Pancreas (tissue), 10 donors: ENCODE data around the gene PPP1R1B. TPM values are rescaled to one million over a fixed set of nuclear protein-coding genes. Genes with fewer than 3 reads are reported as not detected.

Experiments
- ATAC-seq, 4 donors: fragments of 200-7000 bp; cut with Tn5 transposase; one replicate each; pipeline versions ENCODE4 v1.8.0 to v1.9.1; 2020; ENCODE audit warnings: mild to moderate bottlenecking in 4 of 4, moderate library complexity in 4 of 4
- DNase-seq, 6 donors: peaks; one replicate each; pipeline ENCODE4 v3.0.0-alpha.2; 2020
- FAIRE-seq: peaks from 2 replicates; lab custom pipeline; 2012; peaks lifted over from hg19 to GRCh38; lab: Jason Lieb, UNC
- H3K27ac ChIP-seq, 4 donors: fragments of 200-600 bp; sonication (generic); 1 replicate in 3 of 4; 2 replicates in 1 of 4; pipeline versions ENCODE4 v1.5.0 to v1.8.0; 2020
- H3K27me3 ChIP-seq, 4 donors: fragments of 200-600 bp; one replicate each; pipeline ENCODE4 v1.8.0; 2021
- H3K36me3 ChIP-seq, 3 donors: fragments of 200-600 bp; sonication (generic) in 1 of 3; one replicate each; pipeline versions ENCODE4 v1.5.0 to v1.8.0; 2020 to 2021
- H3K4me1 ChIP-seq, 3 donors: fragments of 200-600 bp; one replicate each; pipeline ENCODE4 v1.8.0; 2021
- H3K4me3 ChIP-seq, 4 donors: fragments of 200-600 bp; sonication (generic) in 2 of 4; one replicate each; pipeline versions ENCODE4 v1.5.0 to v1.8.0; 2020 to 2021
- H3K9me3 ChIP-seq, 4 donors: fragments of 200-600 bp; one replicate each; pipeline ENCODE4 v1.8.0; 2021
- CTCF ChIP-seq, 4 donors: fragments of 200-600 bp; sonication (generic) in 3 of 4; IDR thresholded peaks; one replicate each; pipeline versions ENCODE4 v1.5.0 to v1.8.0; 2021; ENCODE audit warnings: antibody characterized with exemption in 4 of 4
- WGBS, 2 donors: extraction: QIAGEN DNeasy Blood & Tissue Kit; methylation state at CpG; one replicate each; pipeline ENCODE4 v1.1.7; 2013; 5-methylcytosine and 5-hydroxymethylcytosine counted together
- intact Hi-C, 3 donors: fragments of 100-400 bp; cut with DNase I; formaldehyde crosslinking; loops; one replicate each; pipeline versions ENCODE4 v1.11.1 to v1.14.2; 2022
- polyA plus RNA-seq, 2 donors: library from polyadenylated mRNA; stranded (reverse); fragments of 200-250 nt; gene quantifications; one replicate each; pipeline ENCODE4 v1.2.3, GENCODE V29; 2013
- total RNA-seq, 6 donors: library from RNA; stranded (reverse); fragmentation: NEBNext Ultra II Directional in 4 of 6; extraction: Animal tissue kit (Norgen Biotek cat#: 25700) in 4 of 6; gene quantifications; one replicate each; pipeline versions ENCODE4 v1.2.1 to v1.2.4, GENCODE V29; 2021 to 2023
- donor health status: healthy with polysubstance abuse.
- donor health status: DM: no; HTN: no; CAD: no; lungs with moderate emphysema.
- donor health status: DM: no; HTN: no; CAD: no.
- donor health status: control.
- donor health status: control.
- donor health status: Bipolar disorder and iron deficiency.
- donor health status: DM: yes; HTN: yes; CAD: no.
- donor health status: DM: no; HTN: no; CAD: no.
- donor health status: DM: no; HTN: no; CAD: no.
- donor health status: DM: yes; HTN: yes; CAD: no.

PPP1R1B gene
- total and polyA plus RNA-seq, 8 donors = 42.8 to 201 (median 63.5) TPM

- H3K4me3 ChIP-seq = no peak overlapping the region
- WGBS, 2 donors = 47 to 55% methylated on average over 16 of the region's 16 CpGs
- FAIRE-seq = no peak
- no peak for TF ChIP-seq CTCF (IDR thresholded peaks at IDR 0.05)
- no peak for DNase-seq
- peaks cover 0 to 8% (median 4%) of the 10 kb centered on the region in 3 donors for H3K4me1 ChIP-seq
- H3K27ac ChIP-seq = no peak overlapping the region
- no peaks in the 10 kb centered on the region for H3K36me3 ChIP-seq
- ATAC-seq = no peak
- intact Hi-C loops = loop anchor here in 2 of 3 donors (5.0 kb wide), 3 partner anchors 70 to 135 kb away; no protein-coding TSS in a partner anchor
- no peaks in the 10 kb centered on the region for H3K27me3 ChIP-seq
- no peaks in the 10 kb centered on the region for H3K9me3 ChIP-seq
Measured at GRCh38 chr17:39622380-39623006, 4.3 kb upstream of the PPP1R1B start.

DNA sequence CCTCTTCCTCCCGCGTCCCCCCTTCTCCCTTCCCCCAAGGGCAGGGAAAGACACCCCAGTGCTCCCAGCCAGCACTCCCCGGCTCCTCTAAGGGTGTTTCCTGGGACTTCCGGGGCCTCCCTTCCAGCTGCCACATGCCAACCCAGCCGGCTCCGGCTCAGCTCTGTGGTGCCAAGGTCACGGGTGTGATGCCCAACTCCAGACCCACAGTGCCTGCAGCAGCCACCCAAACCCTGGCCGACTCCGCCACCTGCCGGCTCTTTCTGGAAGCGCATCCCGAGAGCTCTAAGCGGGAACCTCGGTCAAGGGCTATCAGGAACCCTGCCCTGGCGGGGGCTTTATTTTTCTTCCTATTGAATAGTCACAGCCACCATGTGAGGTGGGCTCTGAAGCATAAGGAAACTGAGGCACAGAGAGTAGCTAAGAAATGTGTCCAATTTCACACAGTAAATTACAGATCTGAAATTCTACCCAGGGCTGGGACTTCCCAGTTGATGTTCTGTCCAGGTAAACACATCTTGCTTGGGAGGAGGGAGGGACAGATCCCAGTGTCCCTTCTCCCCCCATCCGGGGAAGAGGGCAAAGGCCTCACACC, 3.3 kb upstream of the PPP1R1B start:
- ATAC-seq (peak; percentile 86 to 89 (median 88)), DNase-seq (peak; percentile 89 to 99 (median 96)), FAIRE-seq (no peak)
- 3% methylated on average over 16 of the region's 16 CpGs for WGBS, 2 donors
- Histone ChIP-seq H3K27ac (no peak overlapping the region), H3K27me3 (no peaks in the 10 kb centered on the region), H3K9me3 (no peaks in the 10 kb centered on the region), H3K4me3 (no peak overlapping the region), H3K4me1 (peaks cover 0 to 8% (median 4%) of the 10 kb centered on the region in 3 donors), H3K36me3 (no peaks in the 10 kb centered on the region)
- TF ChIP-seq CTCF (IDR thresholded peaks at IDR 0.05) = peak; percentile 90 to 95 (median 93)
- intact Hi-C loops = loop anchor here in 2 of 3 donors (5.0 kb wide), 3 partner anchors 71 to 134 kb away; no protein-coding TSS in a partner anchor

DNA sequence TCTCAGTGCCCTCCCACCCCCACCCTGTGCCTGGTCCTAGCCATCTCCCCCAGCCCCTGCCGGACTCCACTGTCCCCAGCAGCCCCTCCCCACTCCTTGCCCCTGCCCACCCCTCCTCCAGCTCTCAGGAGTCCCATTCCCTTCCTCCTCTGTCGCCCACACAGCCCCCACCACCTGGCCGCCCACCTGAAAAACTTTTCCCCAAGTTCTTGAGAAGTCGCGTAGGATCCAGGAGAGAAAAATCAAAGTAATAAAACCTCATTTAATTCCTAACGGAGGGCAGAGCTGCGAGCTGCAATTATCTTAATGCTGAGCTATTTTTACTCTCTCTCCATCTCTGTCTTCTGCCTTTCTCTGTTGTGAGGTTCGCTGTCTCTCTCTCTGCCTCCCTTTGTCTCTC, 2.4 kb upstream of the PPP1R1B start:
- intact Hi-C loops = loop anchor here in 2 of 3 donors (5.0 kb wide), 3 partner anchors 72 to 133 kb away; no protein-coding TSS in a partner anchor
- H3K4me3 ChIP-seq = no peak overlapping the region
- DNase-seq (peak in 2 of 6 donors; percentile 10 to 24), ATAC-seq (no peak), FAIRE-seq (no peak)
- no peaks in the 10 kb centered on the region for H3K9me3 ChIP-seq
- TF ChIP-seq CTCF (IDR thresholded peaks at IDR 0.05) = no peak
- H3K4me1 ChIP-seq = peaks cover 0 to 4% (median 3%) of the 10 kb centered on the region in 3 donors
- no peaks in the 10 kb centered on the region for H3K36me3 ChIP-seq
- no peaks in the 10 kb centered on the region for H3K27me3 ChIP-seq
- no peak overlapping the region for H3K27ac ChIP-seq
- 65 to 75% methylated on average over 8 of the region's 8 CpGs for WGBS, 2 donors

DNA sequence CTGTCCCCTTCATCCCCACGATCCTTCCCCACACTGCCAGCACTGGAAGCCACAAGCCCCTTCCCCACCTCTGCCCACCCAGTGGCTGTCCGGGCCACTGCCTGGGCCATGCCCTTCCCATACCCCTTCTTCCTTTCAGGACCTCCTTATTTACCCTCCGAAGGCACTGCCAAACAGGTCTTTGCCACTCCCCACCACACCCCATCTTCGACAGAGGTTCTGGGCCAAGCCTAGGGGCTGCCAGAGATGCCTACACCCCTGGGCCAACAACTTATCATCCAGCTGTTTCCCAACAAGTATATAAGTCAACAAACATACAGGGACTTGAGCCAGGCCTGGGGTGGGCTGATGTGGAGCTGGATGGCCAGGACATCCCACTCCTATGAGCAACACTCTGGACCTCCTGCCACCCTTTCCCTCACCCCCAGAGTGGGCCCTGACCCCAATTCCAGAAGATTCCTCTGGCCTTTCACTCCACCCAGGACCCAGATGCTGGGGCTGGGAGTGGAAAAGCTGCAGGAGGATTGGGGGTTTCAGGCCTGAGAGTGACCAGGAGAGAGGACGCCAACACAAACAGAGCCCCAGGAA, 1.5 kb upstream of the PPP1R1B start:
- peak in 1 of 6 donors; percentile 8 for DNase-seq
- intact Hi-C loops = no loop called here

More for the DNA sequence above, 1.5 kb upstream of the PPP1R1B start:
- FAIRE-seq (no peak), ATAC-seq (no peak)
- no peak for TF ChIP-seq CTCF (IDR thresholded peaks at IDR 0.05)
- Histone ChIP-seq H3K4me1 (peaks cover 0 to 4% (median 3%) of the 10 kb centered on the region in 3 donors), H3K4me3 (no peak overlapping the region), H3K27me3 (no peaks in the 10 kb centered on the region), H3K9me3 (no peaks in the 10 kb centered on the region), H3K27ac (no peak overlapping the region), H3K36me3 (no peaks in the 10 kb centered on the region)
- WGBS, 2 donors = 36 to 57% methylated on average over 4 to 5 of the region's 5 CpGs
